ENCODE measurements around the gene AVPR2.

AVPR2 gene

DNA sequence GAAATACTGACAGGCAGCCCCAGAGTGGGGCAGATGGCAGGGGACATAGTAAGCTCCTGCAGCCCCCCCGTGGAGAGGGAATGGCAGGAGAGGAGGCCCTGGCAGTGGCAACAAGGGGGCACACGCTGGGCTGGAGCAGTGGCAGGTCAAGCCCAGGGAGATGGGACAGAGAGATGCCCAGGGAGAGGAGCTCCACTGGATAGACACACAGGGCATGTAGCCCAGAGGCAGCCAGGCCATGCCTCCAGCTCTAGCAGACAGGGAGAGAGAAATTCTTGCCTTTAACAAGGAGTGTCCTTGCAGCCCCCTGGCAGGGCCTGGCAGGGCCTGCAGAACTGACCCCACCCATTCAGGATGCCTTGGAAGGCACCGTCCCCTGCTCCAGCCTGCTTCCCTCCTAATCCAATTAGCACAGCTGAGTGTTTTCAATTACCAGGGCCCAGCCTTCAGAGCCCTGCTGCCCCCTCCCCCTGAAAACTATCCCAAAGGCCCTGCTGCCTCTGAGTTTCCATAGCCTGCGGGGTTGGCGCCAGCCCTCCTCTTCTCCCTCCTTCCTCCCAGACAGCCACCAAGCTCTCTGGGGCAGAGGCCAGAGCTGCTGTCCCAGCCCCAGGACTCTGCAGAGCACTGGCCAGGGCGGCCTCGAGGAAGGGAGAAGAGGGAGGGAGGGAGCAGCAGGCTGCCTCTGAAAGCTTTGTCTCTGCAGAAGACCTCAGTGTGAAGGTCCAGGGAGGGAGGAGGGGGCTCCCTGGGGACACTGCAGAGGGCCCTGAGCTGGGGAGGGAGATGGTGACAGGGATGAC, 31.0 kb upstream of the AVPR2 start:
- Histone ChIP-seq H3K27ac (ENCODE audit: low read length) (no peak overlapping the region), H4K20me1 (ENCODE audit: insufficient read depth, low read length) (peaks cover 27% of the 10 kb centered on the region), H3K4me3 (ENCODE audit: low read length) (no peak overlapping the region), H3K4me2 (ENCODE audit: low read length) (no peak overlapping the region), H3K9ac (ENCODE audit: low read length) (no peak overlapping the region), H2AFZ (ENCODE audit: low read depth, low read length) (no peak overlapping the region), H3K36me3 (replicated peaks; ENCODE audit: low read depth, low read length) (no peaks in the 10 kb centered on the region), H3K9me3 (ENCODE audit: insufficient read depth, low read length) (no peaks in the 10 kb centered on the region), H3K4me1 (ENCODE audit: low read length) (peaks cover 9% of the 10 kb centered on the region), H3K79me2 (ENCODE audit: low read length) (no peaks in the 10 kb centered on the region), H3K27me3 (ENCODE audit: low read depth, low read length) (no peaks in the 10 kb centered on the region)
- no peak for TF ChIP-seq EZH2phosphoT487 (IDR thresholded peaks at IDR 0.05; ENCODE audit: low read depth)
- TF ChIP-seq, protein P1, sequence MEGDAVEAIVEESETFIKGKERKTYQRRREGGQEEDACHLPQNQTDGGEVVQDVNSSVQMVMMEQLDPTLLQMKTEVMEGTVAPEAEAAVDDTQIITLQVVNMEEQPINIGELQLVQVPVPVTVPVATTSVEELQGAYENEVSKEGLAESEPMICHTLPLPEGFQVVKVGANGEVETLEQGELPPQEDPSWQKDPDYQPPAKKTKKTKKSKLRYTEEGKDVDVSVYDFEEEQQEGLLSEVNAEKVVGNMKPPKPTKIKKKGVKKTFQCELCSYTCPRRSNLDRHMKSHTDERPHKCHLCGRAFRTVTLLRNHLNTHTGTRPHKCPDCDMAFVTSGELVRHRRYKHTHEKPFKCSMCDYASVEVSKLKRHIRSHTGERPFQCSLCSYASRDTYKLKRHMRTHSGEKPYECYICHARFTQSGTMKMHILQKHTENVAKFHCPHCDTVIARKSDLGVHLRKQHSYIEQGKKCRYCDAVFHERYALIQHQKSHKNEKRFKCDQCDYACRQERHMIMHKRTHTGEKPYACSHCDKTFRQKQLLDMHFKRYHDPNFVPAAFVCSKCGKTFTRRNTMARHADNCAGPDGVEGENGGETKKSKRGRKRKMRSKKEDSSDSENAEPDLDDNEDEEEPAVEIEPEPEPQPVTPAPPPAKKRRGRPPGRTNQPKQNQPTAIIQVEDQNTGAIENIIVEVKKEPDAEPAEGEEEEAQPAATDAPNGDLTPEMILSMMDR (IDR thresholded peaks at IDR 0.05; ENCODE audit: low read depth, low read length), result no peak

GRCh38 chrX:153874085-153874365, 30.4 kb upstream of the AVPR2 start:
- no peaks in the 10 kb centered on the region for H3K36me3 ChIP-seq (replicated peaks; ENCODE audit: low read depth, low read length)
- H3K4me2 ChIP-seq (ENCODE audit: low read length), result no peak overlapping the region
- H3K9ac ChIP-seq (ENCODE audit: low read length), result no peak overlapping the region
- no peaks in the 10 kb centered on the region for H3K79me2 ChIP-seq (ENCODE audit: low read length)
- no peak overlapping the region for H2AFZ ChIP-seq (ENCODE audit: low read depth, low read length)
- H3K4me1 ChIP-seq (ENCODE audit: low read length), result peaks cover 14% of the 10 kb centered on the region
- H3K9me3 ChIP-seq (ENCODE audit: insufficient read depth, low read length), result no peaks in the 10 kb centered on the region
- H3K27ac ChIP-seq (ENCODE audit: low read length), result no peak overlapping the region
- no peak for TF ChIP-seq EZH2phosphoT487 (IDR thresholded peaks at IDR 0.05; ENCODE audit: low read depth)
- TF ChIP-seq, protein P1 (IDR thresholded peaks at IDR 0.05; ENCODE audit: low read depth, low read length), result no peak
- no peaks in the 10 kb centered on the region for H3K27me3 ChIP-seq (ENCODE audit: low read depth, low read length)
- no peak overlapping the region for H3K4me3 ChIP-seq (ENCODE audit: low read length)
- peaks cover 27% of the 10 kb centered on the region for H4K20me1 ChIP-seq (ENCODE audit: insufficient read depth, low read length)

- no peaks in the 10 kb centered on the region for H3K79me2 ChIP-seq (ENCODE audit: low read length)
- no peaks in the 10 kb centered on the region for H3K36me3 ChIP-seq (replicated peaks; ENCODE audit: low read depth, low read length)
- H3K27me3 ChIP-seq (ENCODE audit: low read depth, low read length), result no peaks in the 10 kb centered on the region
- H3K27ac ChIP-seq (ENCODE audit: low read length), result no peak overlapping the region
- no peak overlapping the region for H3K9ac ChIP-seq (ENCODE audit: low read length)
- TF ChIP-seq, protein P1 (IDR thresholded peaks at IDR 0.05; ENCODE audit: low read depth, low read length), result no peak
- no peak for TF ChIP-seq EZH2phosphoT487 (IDR thresholded peaks at IDR 0.05; ENCODE audit: low read depth)
- H3K4me2 ChIP-seq (ENCODE audit: low read length), result no peak overlapping the region
- H3K4me1 ChIP-seq (ENCODE audit: low read length), result peaks cover 20% of the 10 kb centered on the region
- H4K20me1 ChIP-seq (ENCODE audit: insufficient read depth, low read length), result peaks cover 27% of the 10 kb centered on the region
- H3K4me3 ChIP-seq (ENCODE audit: low read length), result no peak overlapping the region
- H2AFZ ChIP-seq (ENCODE audit: low read depth, low read length), result no peak overlapping the region
- H3K9me3 ChIP-seq (ENCODE audit: insufficient read depth, low read length), result no peaks in the 10 kb centered on the region
Observed at GRCh38 chrX:153874366-153875125, 29.9 kb upstream of the AVPR2 start.

GRCh38 chrX:153875391-153876111, 28.9 kb upstream of the AVPR2 start:
- Histone ChIP-seq H3K4me2 (ENCODE audit: low read length) (no peak overlapping the region), H3K9me3 (ENCODE audit: insufficient read depth, low read length) (no peaks in the 10 kb centered on the region), H3K4me3 (ENCODE audit: low read length) (no peak overlapping the region)

More at GRCh38 chrX:153875391-153876111, 28.9 kb upstream of the AVPR2 start:
- Histone ChIP-seq H3K9ac (ENCODE audit: low read length) (no peak overlapping the region), H3K27ac (ENCODE audit: low read length) (no peak overlapping the region), H4K20me1 (ENCODE audit: insufficient read depth, low read length) (peaks cover 27% of the 10 kb centered on the region), H3K4me1 (ENCODE audit: low read length) (peaks cover 30% of the 10 kb centered on the region), H3K27me3 (ENCODE audit: low read depth, low read length) (no peaks in the 10 kb centered on the region), H2AFZ (ENCODE audit: low read depth, low read length) (no peak overlapping the region), H3K36me3 (replicated peaks; ENCODE audit: low read depth, low read length) (no peaks in the 10 kb centered on the region), H3K79me2 (ENCODE audit: low read length) (no peaks in the 10 kb centered on the region)
- no peak for TF ChIP-seq EZH2phosphoT487 (IDR thresholded peaks at IDR 0.05; ENCODE audit: low read depth)
- TF ChIP-seq, protein P1 (IDR thresholded peaks at IDR 0.05; ENCODE audit: low read depth, low read length), result no peak
